CD4-positive, alpha-beta T cell (primary cell): Measurements from ENCODE around the gene NR3C2. TPM values are rescaled to one million over a fixed set of nuclear protein-coding genes. Genes with fewer than 3 reads are reported as not detected.

Experiments
- ATAC-seq: fragments of 200-7000 bp; cut with Tn5 transposase; one replicate; pipeline ENCODE4 v1.10.0; 2022; ENCODE audit warnings: mild to moderate bottlenecking; ENCODE audit not compliant: poor library complexity
- CTCF ChIA-PET: fragments of 350-600 bp; sonication (Branson Sonifier 250); formaldehyde crosslinking; loops from one replicate; lab custom pipeline; 2021; ENCODE audit warnings: antibody characterized with exemption, inconsistent platforms; lab: Charles Lee
- POLR2A ChIA-PET: fragments of 350-600 bp; sonication (Branson Sonifier 250); formaldehyde crosslinking; loops from one replicate; lab custom pipeline; 2021; ENCODE audit warnings: antibody characterized with exemption, inconsistent platforms; lab: Charles Lee
- DNase-seq, 14 experiments: peaks; one replicate each; pipeline ENCODE4 v3.0.0-alpha.2; 2013 to 2020; ENCODE audit warnings: mixed read lengths in 2 of 14
- H3K27ac ChIP-seq, 2 donors: one replicate each; pipeline versions ENCODE4 v1.5.1 to v1.7.0; 2013; ENCODE audit warnings: low read length in 2 of 2, low read depth in 1 of 2, mild to moderate bottlenecking in 1 of 2
- H3K27me3 ChIP-seq, 2 experiments: 1 replicate in 1 of 2; 2 replicates in 1 of 2; pipeline versions ENCODE4 v1.6.1 to v1.7.0; 2013; ENCODE audit warnings: low read length in 2 of 2, control low read depth in 1 of 2, mild to moderate bottlenecking in 1 of 2, moderate library complexity in 1 of 2; ENCODE audit not compliant: insufficient read depth in 2 of 2, control insufficient read depth in 1 of 2
- H3K36me3 ChIP-seq: one replicate; pipeline ENCODE4 v1.6.1; 2013; ENCODE audit warnings: low read length, control low read depth; ENCODE audit not compliant: insufficient read depth
- H3K4me1 ChIP-seq: one replicate; pipeline ENCODE4 v1.6.1; 2013; ENCODE audit warnings: low read length, control low read depth; ENCODE audit not compliant: insufficient read depth
- H3K4me3 ChIP-seq: one replicate; pipeline ENCODE4 v1.5.1; 2013; ENCODE audit warnings: mild to moderate bottlenecking, low read length, moderate library complexity
- H3K9me3 ChIP-seq, 2 experiments: 1 replicate in 1 of 2; 2 replicates in 1 of 2; pipeline versions ENCODE4 v1.6.1 to v1.7.0; 2013; ENCODE audit warnings: low read length in 2 of 2, mild to moderate bottlenecking in 2 of 2, control low read depth in 1 of 2, moderate library complexity in 1 of 2; ENCODE audit not compliant: control insufficient read depth in 1 of 2, insufficient read depth in 1 of 2
- H3K27ac Mint-ChIP-seq: one replicate; pipeline ENCODE4 v1.8.0; 2020; ENCODE audit warnings: mixed read lengths
- H3K27me3 Mint-ChIP-seq: one replicate; pipeline ENCODE4 v1.8.0; 2021; ENCODE audit warnings: mixed read lengths
- H3K36me3 Mint-ChIP-seq: one replicate; pipeline ENCODE4 v1.8.0; 2021; ENCODE audit warnings: low read depth, mixed read lengths
- H3K4me1 Mint-ChIP-seq: one replicate; pipeline ENCODE4 v1.8.0; 2021; ENCODE audit warnings: low read depth, mixed read lengths
- H3K4me3 Mint-ChIP-seq: one replicate; pipeline ENCODE4 v1.8.0; 2020; ENCODE audit warnings: mild to moderate bottlenecking, mixed read lengths
- H3K9me3 Mint-ChIP-seq: one replicate; pipeline ENCODE4 v1.8.0; 2020; ENCODE audit warnings: mixed read lengths
- CTCF ChIP-seq: fragments of 200-600 bp; IDR thresholded peaks from one replicate; pipeline ENCODE4 v1.8.0; 2022; ENCODE audit warnings: antibody characterized with exemption, mild to moderate bottlenecking
- intact Hi-C, 2 experiments: fragments of 100-400 bp; cut with DNase I in 1 of 2; cut with micrococcal nuclease in 1 of 2; formaldehyde crosslinking; loops; one replicate each; pipeline versions ENCODE4 v1.15.1 to v1.9.0; 2023 to 2025; cut with DNase I, micrococcal nuclease
- total RNA-seq, 174 experiments: library from RNA in 2 of 174; stranded (reverse) in 2 of 174; gene quantifications; one replicate each; pipeline ENCODE4 v1.2.3 and lab custom pipeline; 2021 to 2026

The NR3C2 gene
- total RNA-seq, 2 experiments from 2014 or later: 31.6 to 35.0 TPM

GRCh38 chr4:148369919-148370318 is 72.3 kb downstream of the NR3C2 start:
- DNase-seq (no peak), ATAC-seq (no peak)
- Mint-ChIP-seq H3K9me3 (no peaks in the 10 kb centered on the region), H3K4me3 (no peak overlapping the region), H3K27ac (no peak overlapping the region), H3K27me3 (no peaks in the 10 kb centered on the region), H3K4me1 (peaks cover 49% of the 10 kb centered on the region), H3K36me3 (no peaks in the 10 kb centered on the region)
- H3K27me3 ChIP-seq: no peaks in the 10 kb centered on the region
- no peaks in the 10 kb centered on the region for H3K4me1 ChIP-seq
- ChIA-PET POLR2A (no interaction called here), CTCF (no interaction called here)
- H3K4me3 ChIP-seq: no peak overlapping the region
- intact Hi-C loops: no loop called here
- TF ChIP-seq CTCF: no peak
- no peak overlapping the region for H3K27ac ChIP-seq
- no peaks in the 10 kb centered on the region for H3K9me3 ChIP-seq
- H3K36me3 ChIP-seq: no peaks in the 10 kb centered on the region

GRCh38 chr4:148367756-148368155 is 74.5 kb downstream of the NR3C2 start:
- CTCF ChIA-PET: no interaction called here

DNA sequence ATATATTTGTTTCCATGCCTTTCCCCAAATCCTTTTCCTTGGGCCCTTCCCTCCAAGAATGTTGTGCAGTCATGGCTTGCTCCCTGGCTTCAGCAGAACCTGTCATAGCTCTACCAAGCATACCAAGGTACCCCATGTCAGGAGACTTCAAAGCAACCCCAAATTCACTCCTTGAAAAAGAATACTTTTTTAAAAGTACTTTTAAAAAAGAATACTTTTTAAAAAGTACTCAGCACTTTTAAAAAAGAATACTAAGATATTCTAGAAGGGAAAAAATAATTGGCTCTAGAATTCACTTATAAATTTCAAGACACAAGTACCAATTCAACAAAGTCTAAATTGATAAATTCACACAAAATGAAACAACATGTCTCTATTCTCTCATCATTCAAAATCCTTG is 76.0 kb downstream of the NR3C2 start:
- H3K4me3 ChIP-seq: no peak overlapping the region
- H3K27ac ChIP-seq: no peak overlapping the region
- no peaks in the 10 kb centered on the region for H3K36me3 ChIP-seq
- intact Hi-C loops: no loop called here
- ChIA-PET POLR2A (no interaction called here), CTCF (interaction anchor here (0.5 kb wide), 1 partner anchor 10 kb away, joined by 3 read pairs; no protein-coding TSS in a partner anchor)
- no peak for ATAC-seq
- H3K4me1 ChIP-seq: no peaks in the 10 kb centered on the region
- no peaks in the 10 kb centered on the region for H3K9me3 ChIP-seq
- Mint-ChIP-seq H3K9me3 (no peaks in the 10 kb centered on the region), H3K4me3 (no peak overlapping the region), H3K4me1 (peaks cover 48% of the 10 kb centered on the region), H3K27ac (no peak overlapping the region), H3K36me3 (peaks cover 4% of the 10 kb centered on the region), H3K27me3 (no peaks in the 10 kb centered on the region)
- no peak for TF ChIP-seq CTCF
- H3K27me3 ChIP-seq: no peaks in the 10 kb centered on the region
- no peak for DNase-seq

More at GRCh38 chr4:148367756-148368155, 74.5 kb downstream of the NR3C2 start:
- Mint-ChIP-seq H3K4me3 (peak overlapping the region; percentile 0), H3K27ac (no peak overlapping the region), H3K9me3 (no peaks in the 10 kb centered on the region), H3K27me3 (no peaks in the 10 kb centered on the region), H3K36me3 (peaks cover 4% of the 10 kb centered on the region), H3K4me1 (peaks cover 43% of the 10 kb centered on the region)
- Histone ChIP-seq H3K27me3 (no peaks in the 10 kb centered on the region), H3K27ac (no peak overlapping the region), H3K4me3 (no peak overlapping the region), H3K9me3 (no peaks in the 10 kb centered on the region), H3K4me1 (no peaks in the 10 kb centered on the region), H3K36me3 (no peaks in the 10 kb centered on the region)
- POLR2A ChIA-PET: interaction anchor here (1.8 kb wide), 1 partner anchor 13 kb away, joined by 5 read pairs; no protein-coding TSS in a partner anchor
- intact Hi-C loops: no loop called here
- TF ChIP-seq CTCF: no peak
- ATAC-seq: peak; percentile 34
- DNase-seq: peak in 3 of 14 experiments; percentile 18 to 28 (median 22)
